GM21390 (cell line): ENCODE data around the gene PRRX1.

Experiments used
- ATAC-seq: cut with Tn5 transposase; IDR thresholded peaks from one replicate; pipeline ENCODE4 v1.9.1; 2021; ENCODE audit not compliant: unreplicated experiment

PRRX1 gene

DNA sequence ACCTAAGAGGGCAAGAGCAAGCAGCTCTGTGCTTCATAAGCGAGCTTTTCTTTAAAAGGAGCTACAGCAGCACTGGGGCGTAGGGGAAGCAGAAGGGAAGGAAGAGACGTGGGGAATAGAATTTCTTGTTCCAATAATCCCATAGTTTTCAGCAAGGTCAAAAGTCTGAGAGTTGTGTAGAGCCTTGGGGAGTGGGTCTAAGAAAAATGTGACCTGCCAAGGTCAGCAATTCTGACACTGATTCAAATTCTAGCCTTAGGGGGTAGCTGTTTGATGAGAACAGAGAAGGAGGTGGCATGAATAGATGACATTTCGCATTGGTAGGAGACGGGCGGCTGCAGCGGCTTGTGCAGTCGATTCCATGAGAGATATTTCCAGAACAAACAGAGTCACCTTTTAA is 22.4 kb downstream of the PRRX1 start:
- no peak for ATAC-seq

DNA sequence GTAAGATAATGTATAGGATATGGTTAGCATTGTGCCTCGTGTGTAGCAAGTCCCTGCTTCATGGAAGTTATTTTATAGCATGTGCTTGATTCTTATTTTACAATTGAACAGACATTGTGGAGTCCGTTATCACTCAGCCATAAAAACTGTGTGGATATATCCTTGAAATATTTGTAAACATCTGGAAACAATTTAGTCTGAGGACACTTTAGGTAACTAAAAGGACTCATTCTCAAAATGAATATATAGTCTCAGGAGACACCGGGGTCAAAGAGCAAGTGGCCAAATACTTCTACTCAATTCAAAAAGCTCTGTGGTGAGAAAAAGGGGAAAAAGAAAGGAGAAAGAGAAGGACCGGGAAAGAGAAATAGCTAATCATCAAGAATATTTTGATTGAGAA is 23.7 kb downstream of the PRRX1 start:
- ATAC-seq, result no peak

- no peak for ATAC-seq
Observed at GRCh38 chr1:170691258-170691657, 27.3 kb downstream of the PRRX1 start.

DNA sequence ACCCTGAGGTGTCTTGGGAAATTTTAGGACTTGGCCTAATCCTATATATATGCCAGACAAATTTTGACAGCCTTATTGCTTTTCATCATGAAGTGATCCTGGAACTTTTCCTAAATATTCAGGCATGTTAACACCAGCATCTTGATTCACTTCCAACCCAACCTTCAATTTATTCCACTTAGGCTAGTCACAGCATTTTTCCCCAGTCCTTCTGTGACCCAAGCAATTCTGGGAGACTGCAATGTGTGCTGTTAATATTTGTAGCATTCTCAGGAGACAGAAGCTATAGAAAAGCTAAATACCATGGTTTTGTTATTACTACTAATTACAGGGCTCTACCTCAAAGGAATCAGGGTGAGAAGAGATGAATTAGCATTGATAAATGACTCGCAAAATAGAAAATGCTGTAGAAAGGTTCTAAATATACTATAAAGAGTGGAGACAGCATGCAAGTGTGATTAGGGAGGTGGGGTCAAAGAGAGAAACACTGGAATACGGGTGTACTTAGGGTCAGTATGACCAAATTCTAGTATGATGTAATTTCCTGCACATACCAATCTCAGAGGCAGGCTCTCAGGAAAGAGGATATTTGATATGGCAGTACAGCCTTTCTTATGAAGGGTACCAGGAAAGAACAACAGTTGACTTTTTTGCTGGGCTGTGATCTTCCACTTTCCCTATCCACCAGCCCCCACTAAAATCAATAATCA is 29.1 kb downstream of the PRRX1 start:
- ATAC-seq, result no peak

DNA sequence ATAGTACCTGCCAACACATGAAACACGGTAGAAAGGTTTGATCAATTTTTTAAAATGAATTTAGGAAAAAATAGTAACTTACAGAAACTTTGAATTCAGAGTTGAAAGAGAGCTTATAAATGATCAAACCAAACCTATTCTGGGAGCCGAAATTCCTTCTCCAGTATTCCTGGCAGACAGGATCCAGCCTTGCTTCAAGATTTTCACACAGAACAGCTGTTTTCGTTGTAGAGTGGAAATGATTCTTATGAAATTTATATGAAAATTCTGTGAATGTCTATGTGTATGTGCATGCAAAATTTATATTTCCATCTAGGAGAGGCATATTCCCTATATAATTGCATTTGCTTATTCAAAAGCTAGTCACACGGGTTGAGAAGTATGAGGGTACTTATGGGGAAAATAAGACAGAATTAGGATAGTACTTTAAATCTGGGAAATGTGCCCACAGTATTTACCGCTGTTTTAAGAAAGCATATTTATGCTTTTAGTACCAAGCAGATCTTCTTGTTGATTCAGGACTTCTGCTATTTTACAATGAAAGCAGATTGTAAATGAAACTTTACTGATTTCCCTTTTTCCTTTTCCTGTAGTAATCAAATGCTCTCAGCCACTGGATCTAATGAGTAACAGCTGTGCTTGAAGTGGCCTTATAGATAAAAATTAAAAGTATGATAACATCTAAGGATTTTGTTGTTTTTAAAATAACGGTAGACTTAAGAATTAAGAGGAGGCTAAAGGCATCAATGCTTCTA is 30.4 kb downstream of the PRRX1 start:
- no peak for ATAC-seq

GRCh38 chr1:170695955-170696590 is 32.1 kb downstream of the PRRX1 start:
- no peak for ATAC-seq

DNA sequence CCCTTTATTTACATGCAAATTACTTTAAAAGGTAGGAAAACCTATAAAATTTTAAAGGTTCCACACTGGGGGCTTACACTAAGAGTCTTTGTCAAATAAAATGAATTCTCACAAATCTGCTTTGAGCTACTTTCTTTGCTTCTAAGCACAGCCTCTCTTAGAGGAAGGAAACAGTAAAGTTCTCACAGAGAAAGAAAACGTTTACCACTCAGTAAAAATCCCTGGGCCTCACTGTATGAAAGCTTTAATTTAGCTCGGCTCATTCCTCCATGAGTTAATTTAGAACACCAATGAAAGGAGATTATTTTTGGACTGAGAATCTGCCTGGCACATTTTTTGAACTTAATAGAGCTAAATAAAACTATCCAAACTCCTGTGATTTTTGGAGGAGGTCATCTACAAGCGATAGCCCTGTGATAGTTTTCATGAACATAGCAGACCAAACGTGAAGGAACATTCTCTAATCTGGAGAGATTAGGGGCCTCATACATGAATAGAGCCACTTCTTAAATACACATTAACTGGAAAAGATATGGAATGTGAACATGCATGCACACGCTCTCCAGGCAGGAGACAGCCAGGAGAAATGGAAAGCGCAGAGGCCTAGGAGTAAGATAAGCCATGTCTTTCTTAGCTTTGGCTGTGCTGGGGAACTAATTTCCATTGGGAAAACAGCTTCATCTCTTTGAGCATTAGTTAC is 32.8 kb downstream of the PRRX1 start:
- no peak for ATAC-seq

DNA sequence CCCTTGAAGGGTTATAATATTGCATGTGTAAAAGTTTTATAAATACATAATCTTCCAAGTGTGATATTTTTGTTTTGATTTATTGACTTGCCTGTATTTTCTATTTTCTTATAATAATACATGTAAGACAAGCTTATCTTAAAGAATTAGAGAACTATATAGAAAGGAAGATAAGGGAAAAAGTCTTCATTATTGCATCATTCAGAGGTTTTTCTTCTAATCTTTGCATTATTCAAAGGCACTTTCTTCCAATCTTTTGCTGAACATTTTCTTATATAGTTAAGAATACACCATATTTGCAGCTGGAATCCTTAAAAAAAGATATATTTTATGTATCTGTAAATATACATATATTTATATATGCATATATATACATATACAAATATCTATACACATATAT is 33.4 kb downstream of the PRRX1 start:
- no peak for ATAC-seq

GRCh38 chr1:170698301-170699275 is 34.7 kb downstream of the PRRX1 start:
- no peak for ATAC-seq

DNA sequence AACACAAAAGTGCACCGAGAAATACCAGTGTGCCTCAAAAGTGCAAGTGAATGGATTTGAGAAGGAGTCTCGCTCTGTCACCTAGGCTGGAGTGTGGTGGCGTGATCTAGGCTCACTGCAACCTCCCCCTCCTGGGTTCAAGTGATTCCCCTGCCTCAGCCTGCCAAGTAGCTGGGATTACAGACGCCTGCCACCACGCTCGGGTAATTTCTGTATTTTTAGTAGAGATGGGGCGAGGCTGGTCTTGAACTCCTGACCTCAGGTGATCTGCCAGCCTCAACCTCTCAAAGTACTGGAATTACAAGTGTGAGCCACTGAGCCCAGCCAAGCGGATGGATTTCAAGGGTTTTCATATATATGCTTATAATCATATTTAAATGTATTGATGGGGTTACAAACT is 35.8 kb downstream of the PRRX1 start:
- ATAC-seq, result no peak

- ATAC-seq, result no peak
Observed at GRCh38 chr1:170700842-170701615, 37.1 kb downstream of the PRRX1 start.

- no peak for ATAC-seq
Observed at GRCh38 chr1:170701962-170702361, 38.0 kb downstream of the PRRX1 start.

- no peak for ATAC-seq
Observed at GRCh38 chr1:170703591-170703990, 39.7 kb downstream of the PRRX1 start.

DNA sequence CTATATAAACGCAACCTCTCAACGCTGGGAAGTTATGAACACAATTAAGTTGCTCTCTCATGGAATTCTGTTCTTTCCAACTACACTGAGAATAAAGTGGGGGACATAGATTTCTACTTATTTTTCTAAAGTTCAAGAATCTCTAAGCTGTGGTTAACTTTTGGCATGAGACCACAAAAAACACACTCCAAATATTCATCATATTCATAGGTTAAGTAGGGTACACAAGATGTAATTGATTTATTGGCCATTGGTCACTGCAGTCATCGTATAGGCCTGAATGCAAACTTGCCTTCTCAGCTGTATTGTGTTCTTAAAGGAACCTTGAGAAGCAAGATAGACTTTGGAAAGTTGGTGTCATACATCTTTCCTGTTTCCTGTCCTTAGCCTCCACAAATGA is 40.3 kb downstream of the PRRX1 start:
- ATAC-seq, result no peak

DNA sequence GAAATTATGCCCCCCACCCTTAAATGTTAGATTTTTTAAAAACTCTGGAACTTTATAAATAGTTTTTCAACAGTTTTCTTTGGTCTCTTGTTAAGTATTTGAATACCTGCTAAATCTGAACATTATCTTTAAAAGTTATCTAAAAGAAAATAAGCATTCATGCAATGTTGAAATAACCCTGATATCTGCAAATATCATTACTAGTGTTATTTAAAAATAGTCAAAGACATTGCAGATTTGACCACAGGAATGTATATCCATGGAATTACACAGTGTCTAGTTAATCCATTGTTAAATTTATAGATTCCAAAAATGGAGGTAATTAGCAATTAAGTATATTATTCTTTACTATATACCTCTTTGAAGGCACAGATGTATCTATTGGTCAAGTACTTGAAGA is 42.0 kb downstream of the PRRX1 start:
- no peak for ATAC-seq

DNA sequence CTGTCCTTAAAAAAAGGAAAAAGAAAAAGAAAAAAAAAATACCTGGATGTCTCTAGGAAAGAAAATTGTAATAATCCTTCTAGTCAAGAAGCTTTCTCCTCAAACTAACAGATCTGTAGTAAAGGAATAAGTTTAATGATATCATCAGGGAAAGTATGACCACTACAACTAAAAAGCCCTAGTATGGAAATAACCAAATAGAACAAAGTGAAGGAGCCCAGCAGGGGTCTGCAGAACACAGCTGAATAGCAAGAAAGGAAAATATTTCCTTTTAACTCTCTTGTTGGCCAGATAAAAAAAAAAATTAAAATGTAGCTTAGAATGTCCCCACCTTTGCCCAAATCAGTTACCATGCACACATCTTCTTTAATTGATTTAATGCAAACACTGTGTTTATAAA is 43.2 kb downstream of the PRRX1 start:
- no peak for ATAC-seq

DNA sequence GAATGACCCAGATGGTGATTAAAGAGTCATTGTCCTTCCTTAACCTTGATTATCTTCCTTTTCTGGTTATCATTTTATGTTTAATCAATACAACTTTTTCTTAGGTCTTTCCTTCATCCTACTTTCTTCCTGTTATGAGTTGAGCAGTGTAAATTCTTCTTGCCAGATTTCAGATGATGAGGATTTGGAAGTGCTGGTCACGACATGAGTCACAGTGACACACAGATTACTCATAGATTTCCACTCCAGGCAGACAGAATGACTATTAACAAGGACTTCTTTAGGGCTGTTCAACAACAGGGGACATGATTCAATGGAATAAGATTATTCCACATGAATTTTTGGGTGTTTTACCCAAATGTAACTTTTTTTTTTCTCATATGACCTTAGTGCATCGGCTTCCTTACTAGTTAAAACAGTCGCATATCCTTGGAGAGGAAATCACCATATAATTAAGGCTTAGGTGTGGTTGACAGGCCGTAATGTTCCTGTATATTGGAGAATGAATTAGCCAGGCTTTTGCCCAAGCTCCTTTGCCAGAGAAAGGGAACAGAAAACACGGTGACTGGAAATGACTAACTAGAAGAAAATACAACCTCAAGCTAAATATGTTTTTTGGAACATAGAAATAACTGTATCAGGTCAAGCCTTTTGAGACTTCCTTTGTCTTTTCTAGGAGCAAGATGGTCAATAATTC is 44.2 kb downstream of the PRRX1 start:
- ATAC-seq, result no peak

GRCh38 chr1:170711682-170712081 is 47.8 kb downstream of the PRRX1 start:
- no peak for ATAC-seq

- no peak for ATAC-seq
Observed at GRCh38 chr1:170714163-170714562, 50.2 kb downstream of the PRRX1 start.
